Measurements from ENCODE around the gene ERCC6L.
"Not testable (repeated sequence)": the region's sequence is repeated elsewhere in the genome, so short reads cannot be mapped to it uniquely, and the experiment has no call there.

ERCC6L gene

DNA sequence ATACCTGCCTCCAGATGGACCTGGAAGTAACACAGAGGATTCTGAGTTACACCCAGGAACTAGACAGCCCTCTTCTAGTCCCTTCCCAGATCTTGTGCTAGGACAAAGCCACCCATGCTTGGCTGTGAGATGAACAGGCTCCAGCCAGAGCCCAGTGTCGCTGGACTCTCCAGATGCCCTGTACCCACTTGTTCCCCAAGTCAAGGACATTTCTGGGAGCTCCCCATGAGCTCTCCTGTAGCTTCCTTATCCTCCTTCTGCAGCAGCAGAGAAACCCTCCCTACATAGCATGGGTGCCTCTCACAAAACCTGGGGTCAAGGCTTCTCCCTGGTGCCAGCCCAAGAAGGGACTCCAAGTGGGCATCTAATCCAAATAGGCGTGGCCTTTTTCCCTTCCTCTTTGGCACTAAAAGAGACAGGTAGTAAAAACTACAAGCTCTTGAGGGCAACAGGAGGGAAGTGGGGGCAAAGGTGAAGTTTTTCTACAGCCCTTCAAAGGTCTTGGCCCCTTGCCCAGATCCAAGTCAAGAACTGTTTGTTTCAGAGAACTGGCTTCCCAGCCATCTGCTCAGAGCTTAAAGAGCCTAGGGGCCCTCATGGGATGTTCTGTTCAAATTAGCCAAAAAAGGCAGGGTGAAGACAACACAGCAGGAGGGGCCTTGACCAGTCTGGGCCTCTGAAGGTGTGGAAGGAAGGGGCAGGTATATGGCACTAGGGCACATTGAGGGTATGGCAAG is 8.5 kb upstream of the ERCC6L start:
- in situ Hi-C loops (cut with HindIII; ENCODE audit: low sequenced_read_pairs), result no loop called here

DNA sequence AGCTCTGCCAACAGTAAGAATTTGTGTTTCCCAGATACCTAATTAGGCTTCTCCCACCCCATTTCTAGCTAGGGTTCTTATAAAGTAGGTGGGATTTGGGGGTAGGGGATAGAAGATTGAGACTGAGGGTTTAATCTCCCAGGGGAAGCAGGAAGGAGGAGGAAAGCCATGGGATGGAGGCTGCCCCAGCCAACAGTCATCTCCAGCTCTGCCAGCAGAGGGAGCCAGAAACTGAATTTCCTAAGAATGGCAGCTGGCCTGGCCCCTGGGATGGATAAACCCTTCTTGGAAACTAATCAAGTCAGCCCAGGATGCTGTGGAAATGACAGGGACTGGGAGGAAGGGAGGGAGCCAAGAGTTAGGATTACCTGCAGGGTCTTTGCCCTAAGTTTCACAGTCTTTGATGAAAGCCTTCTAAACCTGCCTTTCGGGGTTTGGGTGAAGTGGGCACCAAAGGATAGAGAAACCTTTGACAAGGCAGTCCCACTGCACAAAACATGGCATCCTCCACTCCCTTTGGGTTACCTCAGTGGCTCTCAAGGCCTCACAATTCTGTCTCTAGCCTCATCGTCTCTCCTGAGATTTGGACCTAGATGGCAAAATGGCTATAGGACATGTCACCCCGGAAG is 6.7 kb upstream of the ERCC6L start:
- in situ Hi-C loops (cut with HindIII; ENCODE audit: low sequenced_read_pairs), result no loop called here

DNA sequence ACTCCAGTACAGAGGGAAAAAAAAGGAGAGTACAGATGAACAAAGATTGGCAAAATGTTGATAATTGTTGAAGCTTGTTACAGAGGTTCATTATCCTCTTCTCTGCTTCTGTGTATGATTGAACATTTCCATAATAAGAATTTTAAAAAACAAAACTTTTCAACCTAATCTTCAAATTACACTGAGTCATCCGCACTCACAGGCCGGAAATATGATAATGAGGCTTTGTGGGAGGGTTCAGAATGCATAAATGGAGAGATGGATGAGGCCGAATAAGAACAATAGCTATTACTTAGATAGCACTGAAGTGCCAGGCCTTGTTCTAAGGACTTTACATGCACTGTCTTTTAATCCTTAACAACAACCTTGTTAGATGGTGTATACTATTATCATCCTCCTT is 4.6 kb upstream of the ERCC6L start:
- in situ Hi-C loops (cut with HindIII; ENCODE audit: low sequenced_read_pairs), result no loop called here

DNA sequence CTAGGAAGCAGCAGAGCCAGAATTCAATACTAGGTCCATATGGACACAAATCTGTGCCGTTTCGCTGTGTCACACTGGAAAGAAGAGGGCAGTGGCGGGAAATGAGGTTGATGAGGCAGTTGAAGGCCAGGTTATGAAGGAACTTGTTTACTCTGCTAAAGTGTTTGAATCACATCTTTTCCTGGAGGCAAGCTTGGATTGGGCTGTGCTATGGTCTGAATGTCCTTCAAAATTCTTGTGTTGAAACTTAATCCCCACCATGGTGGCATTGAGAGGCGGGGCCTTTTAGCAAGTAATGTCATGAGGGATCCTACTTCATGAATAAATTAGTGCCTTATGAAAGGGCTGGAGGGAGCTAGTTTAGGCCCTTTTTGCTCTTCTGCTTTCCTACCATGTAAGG is 2.1 kb upstream of the ERCC6L start:
- in situ Hi-C loops (cut with HindIII; ENCODE audit: low sequenced_read_pairs), result no loop called here

DNA sequence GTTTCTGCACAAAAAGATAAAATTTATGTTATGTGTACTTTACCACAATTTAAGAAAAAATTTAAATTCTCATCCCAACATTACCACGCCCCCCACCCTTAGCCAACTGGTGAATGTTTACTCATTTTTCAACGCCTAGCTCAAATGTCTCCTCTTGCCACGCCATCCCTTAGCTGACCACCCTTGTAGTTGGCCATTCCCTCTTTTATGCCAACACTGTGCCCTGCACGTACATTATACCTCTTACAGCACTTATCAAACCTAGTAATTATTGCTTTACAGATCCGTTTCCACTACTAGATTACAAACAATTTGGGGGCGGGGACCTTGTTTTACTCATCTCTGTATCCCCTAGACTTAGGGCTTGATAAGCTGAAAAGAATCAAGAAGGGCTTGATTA is 644 bp downstream of the ERCC6L start:
- in situ Hi-C loops (cut with HindIII; ENCODE audit: low sequenced_read_pairs), result no loop called here

DNA sequence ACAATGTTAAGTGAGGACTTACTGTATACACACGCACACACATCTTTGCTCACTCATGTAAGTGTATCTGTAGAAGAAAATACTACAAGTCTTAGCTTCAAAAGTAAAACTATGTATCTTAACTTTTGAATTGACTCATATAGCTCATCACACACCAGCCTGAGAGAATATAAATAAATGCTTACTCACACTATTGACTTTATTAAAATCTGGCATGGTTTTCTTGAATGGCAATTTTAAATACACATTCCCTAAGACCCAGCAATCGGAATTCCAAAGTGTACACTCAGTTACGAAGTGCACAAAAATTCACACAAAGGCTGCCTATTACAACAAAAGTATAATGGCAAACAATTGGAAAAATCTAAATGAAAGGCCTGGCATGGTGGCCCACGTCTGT is 2.0 kb downstream of the ERCC6L start:
- in situ Hi-C loops (cut with HindIII; ENCODE audit: low sequenced_read_pairs), result no loop called here

DNA sequence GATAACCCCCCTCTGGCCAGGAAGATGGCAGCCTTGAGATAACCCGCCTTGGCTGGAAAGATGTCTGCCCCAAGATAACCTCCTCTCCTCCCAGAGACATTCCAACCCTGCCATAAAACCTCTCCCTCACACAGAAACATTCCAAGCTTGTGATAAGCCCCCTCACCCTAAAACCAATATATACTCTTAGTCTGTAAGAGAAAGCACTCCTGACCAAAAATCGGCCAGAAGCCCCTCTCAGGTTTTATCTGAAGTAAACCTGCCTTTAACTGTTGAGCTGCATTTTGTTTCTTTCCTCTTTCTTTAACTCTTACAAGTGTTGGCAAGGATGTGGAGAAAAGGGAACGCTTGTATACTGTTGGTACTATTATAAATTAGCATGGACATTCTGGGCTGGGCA is 8.5 kb downstream of the ERCC6L start:
- in situ Hi-C loops (cut with HindIII; ENCODE audit: low sequenced_read_pairs), result no loop called here

DNA sequence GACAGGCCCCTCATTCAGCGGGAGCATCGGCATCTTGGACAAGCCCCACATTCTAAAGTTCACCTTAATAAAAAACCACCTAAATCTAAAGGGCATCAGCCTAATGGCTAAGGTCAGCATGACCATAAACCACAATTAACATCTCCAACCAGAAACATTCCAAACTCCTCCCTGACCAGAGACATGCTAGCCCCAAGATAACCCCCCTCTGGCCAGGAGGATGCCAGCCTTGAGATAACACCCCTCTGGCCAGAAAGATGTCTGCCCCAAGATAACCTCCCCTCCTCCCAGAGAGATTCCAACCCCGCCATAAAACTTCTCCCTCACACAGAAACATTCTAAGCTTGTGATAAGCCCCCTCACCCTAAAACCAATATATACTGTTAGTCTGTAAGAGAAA is 18.5 kb downstream of the ERCC6L start:
- in situ Hi-C loops (cut with HindIII; ENCODE audit: low sequenced_read_pairs), result not testable (repeated sequence)

DNA sequence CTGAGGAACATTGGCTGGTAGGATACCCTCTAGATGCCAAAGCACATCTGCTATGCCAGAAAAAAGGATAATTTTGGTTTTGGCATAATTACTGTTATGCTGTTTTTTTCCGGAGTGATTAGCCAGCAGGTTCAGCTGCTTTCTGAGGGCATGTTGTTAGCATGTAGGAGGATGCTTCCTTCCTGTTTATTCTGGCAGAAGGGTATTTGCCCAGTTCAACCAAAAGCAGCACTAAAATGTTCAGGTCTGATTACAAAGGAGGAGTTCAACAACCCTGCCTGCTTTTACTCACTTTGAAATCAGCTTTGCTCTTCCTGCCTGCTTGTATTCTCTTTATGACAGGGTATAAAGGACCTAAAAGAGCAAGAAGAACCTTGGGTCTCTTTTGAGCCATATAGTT is 21.9 kb downstream of the ERCC6L start:
- in situ Hi-C loops (cut with HindIII; ENCODE audit: low sequenced_read_pairs), result no loop called here

DNA sequence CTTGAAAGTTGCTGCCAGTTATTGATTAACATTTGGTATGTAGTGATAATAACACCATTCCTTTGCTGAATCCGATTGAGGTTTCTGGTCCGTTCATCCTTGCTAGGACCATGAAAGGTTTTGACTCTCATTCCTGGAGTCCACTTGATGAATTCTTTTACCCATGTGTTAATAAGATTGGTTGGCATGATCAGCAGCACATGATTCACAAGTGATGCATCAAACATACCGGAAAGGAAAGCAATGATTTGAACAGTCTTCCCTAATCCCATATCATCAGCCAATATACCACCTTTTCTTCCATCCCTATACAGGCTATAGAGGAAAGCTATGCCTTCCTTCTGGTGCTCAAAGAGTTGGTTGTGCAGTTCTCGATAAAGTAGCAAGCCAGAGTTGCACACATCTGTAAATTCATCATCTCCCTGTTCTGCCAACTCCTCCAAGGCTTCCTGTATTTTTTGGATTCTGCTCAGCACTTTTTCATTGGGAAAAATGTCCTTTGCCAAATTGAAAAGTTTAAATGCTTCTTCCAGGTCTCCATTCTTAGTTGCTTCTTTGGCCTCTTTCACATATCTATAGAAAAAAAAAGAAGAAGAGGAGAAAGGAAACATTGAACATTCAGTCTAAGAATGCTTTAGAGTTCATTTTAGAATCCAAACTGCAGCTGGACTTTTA is 30.6 kb downstream of the ERCC6L start:
- in situ Hi-C loops (cut with HindIII; ENCODE audit: low sequenced_read_pairs), result no loop called here

DNA sequence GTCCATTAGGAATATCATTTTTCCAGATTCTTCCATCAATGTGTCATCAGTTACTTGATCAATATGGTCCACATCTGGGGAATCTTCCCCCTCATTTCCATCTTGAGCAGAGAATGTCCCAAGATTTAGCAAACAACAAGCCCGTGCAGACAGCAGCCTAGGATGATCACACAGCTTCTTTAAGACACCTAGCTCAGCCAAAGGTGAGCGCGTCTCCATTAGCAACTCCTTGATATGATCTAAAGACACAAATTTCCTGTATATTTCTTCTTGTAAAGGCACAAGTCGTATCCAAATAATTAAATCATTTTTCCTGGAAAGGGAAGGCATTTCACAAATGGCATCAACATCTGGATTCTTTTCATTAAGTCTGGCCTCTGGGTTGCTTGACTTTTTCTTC is 31.5 kb downstream of the ERCC6L start:
- in situ Hi-C loops (cut with HindIII; ENCODE audit: low sequenced_read_pairs), result no loop called here

DNA sequence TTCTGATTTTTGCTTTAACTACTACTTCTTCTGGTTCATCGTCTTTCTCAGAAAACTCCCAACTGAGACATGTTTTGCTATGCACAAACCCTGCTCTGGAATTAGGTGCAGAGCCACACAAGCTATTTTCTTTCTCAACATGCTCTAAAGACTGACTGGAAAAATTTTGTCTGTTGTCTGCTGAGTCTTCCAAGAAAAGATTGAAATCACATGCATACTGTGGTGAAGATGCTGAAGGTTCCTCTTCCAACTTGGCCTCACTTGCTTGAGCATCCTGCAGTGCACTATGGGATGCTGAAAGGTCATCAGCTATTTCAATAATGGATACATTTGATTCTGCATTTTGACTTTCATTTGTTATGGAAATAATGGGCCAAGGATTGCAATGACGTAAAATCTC is 33.1 kb downstream of the ERCC6L start:
- in situ Hi-C loops (cut with HindIII; ENCODE audit: low sequenced_read_pairs), result no loop called here

DNA sequence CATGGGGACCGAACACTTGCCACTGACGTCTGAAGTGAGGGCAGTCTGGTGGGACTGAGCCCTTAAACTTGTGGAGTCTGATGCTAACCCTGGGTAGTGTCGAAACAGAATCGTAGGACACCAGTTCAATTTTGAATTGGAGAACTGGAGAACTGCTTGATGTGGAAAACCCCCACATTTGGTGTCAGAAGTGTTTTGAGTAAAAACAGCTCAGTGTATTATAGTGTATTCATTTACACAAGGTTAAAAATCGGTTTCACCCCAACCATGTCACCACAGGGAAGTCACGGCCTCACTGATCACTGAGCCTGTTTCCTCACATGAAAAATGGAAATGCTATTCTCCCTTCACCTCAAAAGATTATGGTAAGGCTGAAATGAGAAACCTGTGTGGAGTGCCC is 35.4 kb downstream of the ERCC6L start:
- in situ Hi-C loops (cut with HindIII; ENCODE audit: low sequenced_read_pairs), result no loop called here

DNA sequence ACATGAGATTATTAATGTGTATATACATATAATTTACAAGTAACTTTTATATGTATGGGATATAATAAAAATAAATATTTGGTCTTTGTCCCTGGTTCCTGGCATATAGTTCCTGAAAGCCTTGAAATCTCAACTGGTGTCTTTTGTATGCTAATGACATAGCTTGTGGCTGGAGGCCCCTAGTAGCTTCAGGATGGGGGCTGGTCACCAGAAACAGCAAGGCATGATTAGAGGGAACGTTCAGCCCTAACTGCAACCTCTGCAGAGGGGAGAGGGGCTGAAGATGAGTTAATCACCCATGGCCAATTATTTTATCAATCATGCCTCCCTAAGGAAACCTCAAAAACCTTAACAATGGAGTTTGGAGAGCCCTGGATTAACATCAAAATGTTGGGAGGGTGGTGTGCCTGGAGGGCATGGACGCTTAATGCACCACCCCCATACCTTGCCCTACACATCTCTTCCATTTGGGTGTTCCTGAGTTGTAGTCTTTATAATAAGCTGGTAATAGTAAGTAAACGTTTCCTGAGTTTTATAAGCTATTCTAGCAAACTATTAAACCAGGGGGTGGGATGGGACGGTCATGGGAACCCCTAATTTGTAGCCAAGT is 35.9 kb downstream of the ERCC6L start:
- in situ Hi-C loops (cut with HindIII; ENCODE audit: low sequenced_read_pairs), result no loop called here

DNA sequence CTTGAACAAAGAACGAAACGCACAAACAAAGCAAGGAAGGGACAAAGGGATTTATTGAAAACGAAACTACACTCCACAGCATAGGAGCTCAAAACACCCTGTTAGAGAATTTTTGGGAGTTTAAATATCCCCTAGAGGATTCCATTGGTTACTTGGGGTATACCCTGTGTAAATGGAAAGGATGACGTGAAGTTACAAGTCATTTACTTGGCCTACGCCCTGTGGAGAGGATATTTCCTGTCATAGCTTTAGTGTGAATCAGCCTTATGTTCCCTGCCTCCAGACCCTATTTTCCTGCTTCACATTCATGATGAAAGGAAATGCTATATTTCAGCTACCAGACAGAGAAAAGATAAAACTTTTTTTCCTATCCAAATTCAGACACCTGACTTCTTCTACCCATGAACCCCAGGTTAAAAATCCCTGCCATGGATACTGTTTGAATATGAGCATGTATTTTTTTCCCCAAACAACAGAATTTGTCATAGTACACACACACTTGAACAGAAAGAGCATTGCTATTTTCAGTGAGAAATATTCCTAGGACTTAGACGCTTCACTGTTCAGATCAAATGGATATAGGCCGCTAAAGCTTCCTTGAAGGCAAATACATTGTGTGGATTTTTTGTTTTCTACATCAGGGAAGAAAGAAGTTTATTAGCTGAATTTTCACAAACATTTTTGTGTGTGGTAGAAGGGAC is 36.8 kb downstream of the ERCC6L start:
- in situ Hi-C loops (cut with HindIII; ENCODE audit: low sequenced_read_pairs), result no loop called here

DNA sequence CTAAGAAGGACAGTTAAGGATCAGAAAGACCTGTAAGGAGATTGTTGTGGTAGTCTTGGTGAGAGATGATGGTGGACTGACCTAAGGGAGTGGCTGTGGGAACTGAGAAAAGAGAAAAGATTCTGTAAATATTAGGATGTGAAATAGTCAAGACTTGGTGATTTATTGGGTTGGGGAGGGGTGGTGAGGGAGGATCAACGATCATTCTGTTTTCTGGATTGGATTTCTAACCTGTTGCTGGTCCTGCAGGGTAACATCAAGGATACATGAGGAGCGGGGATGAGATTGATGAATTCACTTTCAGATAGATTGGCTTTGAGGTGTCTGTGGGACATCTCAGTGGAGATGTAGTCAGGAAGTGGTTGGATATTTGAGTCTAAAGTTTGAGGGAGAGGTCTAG is 55.9 kb downstream of the ERCC6L start:
- in situ Hi-C loops (cut with HindIII; ENCODE audit: low sequenced_read_pairs), result no loop called here

DNA sequence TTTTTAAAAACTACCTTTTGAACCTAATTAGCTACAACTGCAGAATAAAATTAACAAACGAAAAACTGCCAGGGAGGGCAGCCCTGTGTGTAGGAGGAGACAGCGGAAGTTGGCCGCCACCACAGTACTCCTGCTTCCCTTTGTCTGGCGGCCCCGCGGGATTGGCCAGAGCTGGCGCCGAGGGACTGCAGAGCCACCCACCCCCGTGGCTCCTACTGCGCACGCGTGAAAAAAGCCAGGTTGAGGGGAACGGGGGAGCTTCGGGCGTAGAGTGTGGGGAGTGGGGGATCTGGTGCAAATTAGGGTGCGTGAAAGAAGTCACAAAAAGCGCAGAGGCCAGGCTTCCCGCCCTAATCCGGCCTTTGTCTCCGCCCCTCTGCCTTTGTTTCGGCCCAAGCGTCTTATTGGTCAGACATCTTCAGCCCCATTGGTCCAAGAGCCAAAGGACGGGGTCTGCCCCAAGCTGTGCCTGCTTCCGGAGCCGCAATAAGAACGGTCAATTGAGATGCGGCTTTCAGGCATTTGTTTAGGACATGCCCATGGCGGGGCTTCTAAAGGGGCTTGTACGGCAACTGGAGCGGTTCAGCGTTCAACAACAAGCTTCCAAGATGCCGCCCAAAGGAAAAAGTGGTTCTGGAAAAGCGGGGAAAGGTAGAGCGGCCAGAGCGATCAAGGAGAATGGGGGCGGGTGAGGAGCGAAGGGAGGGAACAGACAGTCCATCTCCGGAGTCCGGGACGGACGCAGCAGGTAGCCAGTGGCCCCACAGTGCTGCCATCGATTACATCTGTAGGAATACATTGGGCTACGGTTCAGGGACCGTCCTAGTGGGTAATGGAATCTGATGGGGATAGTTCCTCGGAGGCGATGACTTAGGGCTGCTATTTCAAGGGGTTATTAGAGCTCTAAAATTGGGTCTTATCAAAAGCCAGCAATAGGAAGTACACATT is 57.4 kb downstream of the ERCC6L start, which contains the start of gene PIN4:
Gene PIN4, plus strand, starts transcription at position 580 of the 948 bp plus-strand sequence. Its CDS starts 29 bp downstream, at position 609.
- in situ Hi-C loops (cut with HindIII; ENCODE audit: low sequenced_read_pairs), result no loop called here

DNA sequence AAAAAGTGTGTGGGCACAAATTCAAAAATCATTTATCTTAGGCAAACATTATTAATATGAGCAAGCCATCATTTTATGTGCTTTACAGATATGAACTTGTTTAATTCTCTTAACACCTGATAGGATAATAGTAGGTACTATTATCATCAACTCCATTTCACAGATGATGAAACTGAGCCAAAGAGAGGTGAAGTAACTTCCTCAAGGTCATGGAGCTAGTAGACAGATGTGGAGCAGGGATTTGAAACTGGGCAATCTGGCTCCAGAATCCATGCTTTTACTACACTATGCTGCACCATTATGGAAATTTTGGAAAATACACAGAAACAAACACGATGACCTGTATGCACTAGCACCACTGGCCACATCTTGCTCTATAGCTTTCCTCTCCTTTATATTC is 58.3 kb downstream of the ERCC6L start:
- in situ Hi-C loops (cut with HindIII; ENCODE audit: low sequenced_read_pairs), result no loop called here

DNA sequence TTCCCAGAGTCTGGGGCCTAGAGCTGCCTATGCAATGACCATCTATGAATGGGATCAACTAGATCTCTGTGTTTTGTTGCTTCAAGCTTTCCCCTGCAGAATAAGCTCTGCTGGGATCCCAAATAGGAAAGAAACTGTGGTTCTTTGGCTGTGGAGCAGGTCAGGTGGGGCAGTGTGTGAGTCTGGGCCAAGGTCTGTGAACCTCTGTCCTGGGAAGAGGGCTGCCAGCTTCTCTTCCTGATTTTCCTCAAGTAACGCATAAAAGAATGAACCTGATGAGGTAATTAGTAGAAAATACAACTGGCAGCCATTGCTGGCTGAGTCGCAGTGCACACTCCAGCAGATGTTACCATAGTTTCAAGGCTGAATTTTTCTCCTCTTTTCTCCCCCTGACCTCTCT is 61.8 kb downstream of the ERCC6L start:
- in situ Hi-C loops (cut with HindIII; ENCODE audit: low sequenced_read_pairs), result no loop called here

DNA sequence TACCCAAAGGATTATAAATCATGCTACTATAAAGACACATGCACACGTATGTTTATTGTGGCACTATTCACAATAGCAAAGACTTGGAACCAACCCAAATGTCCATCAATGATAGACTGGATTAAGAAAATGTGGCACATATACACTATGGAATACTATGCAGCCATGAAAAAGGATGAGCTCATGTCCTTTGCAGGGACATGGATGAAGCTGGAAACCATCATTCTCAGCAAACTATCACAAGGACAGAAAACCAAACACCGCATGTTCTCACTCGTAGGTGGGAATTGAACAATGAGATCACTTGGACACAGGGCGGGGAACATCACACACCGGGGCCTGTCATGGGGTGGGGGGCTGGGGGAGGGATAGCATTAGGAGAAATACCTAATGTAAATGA is 62.5 kb downstream of the ERCC6L start:
- in situ Hi-C loops (cut with HindIII; ENCODE audit: low sequenced_read_pairs), result not testable (repeated sequence)
